Breast epithelium (tissue), 3 donors: Measurements from ENCODE around the gene RPS6KA4.

ENCODE experiments used
- POLR2A ChIP-seq: fragments of 450-650 bp; IDR thresholded peaks from one replicate; pipeline ENCODE4 v1.6.1; 2016; ENCODE audit warnings: antibody characterized with exemption, mild to moderate bottlenecking, moderate library complexity
- POLR2AphosphoS5 ChIP-seq, 3 donors: sonication (generic); formaldehyde crosslinking; IDR thresholded peaks; one replicate each; pipeline ENCODE4 v1.6.1; 2017; ENCODE audit warnings: antibody characterized with exemption in 3 of 3
- TF ChIP-seq, protein P1 (sequence below), 3 donors: fragments of 450-650 bp; IDR thresholded peaks; one replicate each; pipeline ENCODE4 v1.5.1; 2016 to 2017; ENCODE audit warnings: antibody characterized with exemption in 3 of 3, mild to moderate bottlenecking in 3 of 3, moderate library complexity in 3 of 3

DNA sequence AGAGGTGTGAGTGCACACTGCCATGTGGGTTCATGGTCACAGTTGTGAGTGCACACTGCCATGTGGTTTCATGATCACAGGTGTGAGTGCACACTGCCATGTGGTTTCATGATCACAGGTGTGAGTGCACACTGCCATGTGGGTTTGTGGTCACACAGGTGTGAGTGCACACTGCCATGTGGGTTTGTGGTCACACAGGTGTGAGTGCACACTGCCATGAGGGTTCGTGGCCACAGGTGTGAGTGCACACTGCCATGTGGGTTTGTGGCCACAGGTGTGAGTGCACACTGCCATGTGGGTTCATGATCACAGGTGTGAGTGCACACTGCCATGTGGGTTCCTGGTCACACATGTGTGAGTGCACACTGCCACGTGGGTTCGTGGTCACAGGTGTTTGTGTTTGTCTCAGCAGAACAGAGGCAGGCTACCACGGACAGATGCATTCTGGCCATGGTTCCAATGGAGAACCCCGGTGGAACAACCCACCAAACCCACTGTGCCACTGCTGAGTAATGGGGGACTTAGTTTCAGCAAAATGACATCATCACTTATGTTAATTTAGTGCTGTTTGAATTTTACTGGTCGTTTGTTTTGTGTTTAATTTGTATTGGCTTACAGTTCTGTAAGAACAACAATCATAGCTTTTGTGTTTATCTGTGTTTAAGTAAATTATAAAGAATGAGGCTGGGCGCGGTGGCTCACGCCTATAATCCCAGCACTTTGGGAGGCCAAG, 57.2 kb downstream of the RPS6KA4 start:
- TF ChIP-seq, protein P1, sequence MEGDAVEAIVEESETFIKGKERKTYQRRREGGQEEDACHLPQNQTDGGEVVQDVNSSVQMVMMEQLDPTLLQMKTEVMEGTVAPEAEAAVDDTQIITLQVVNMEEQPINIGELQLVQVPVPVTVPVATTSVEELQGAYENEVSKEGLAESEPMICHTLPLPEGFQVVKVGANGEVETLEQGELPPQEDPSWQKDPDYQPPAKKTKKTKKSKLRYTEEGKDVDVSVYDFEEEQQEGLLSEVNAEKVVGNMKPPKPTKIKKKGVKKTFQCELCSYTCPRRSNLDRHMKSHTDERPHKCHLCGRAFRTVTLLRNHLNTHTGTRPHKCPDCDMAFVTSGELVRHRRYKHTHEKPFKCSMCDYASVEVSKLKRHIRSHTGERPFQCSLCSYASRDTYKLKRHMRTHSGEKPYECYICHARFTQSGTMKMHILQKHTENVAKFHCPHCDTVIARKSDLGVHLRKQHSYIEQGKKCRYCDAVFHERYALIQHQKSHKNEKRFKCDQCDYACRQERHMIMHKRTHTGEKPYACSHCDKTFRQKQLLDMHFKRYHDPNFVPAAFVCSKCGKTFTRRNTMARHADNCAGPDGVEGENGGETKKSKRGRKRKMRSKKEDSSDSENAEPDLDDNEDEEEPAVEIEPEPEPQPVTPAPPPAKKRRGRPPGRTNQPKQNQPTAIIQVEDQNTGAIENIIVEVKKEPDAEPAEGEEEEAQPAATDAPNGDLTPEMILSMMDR (IDR thresholded peaks at IDR 0.05): no peak
- TF ChIP-seq POLR2AphosphoS5 (IDR thresholded peaks at IDR 0.05) (no peak), POLR2A (no peak)
